Measurements from ENCODE around the gene ARR3. TPM values are rescaled to one million over a fixed set of nuclear protein-coding genes. Genes with fewer than 3 reads are reported as not detected.

ARR3 gene
- not detected in 2 replicates for total RNA-seq

GRCh38 chrX:70268034-70268433, at the start of gene ARR3:
Gene ARR3 (plus strand): TSS chrX:70268334. CDS start chrX:70269386, 1,052 bp downstream.

GRCh38 chrX:70234355-70234754, 33.8 kb upstream of the ARR3 start, which contains the start of gene AWAT1:
Gene AWAT1 (plus strand): TSS chrX:70234655. CDS start chrX:70234696, 41 bp downstream.

DNA sequence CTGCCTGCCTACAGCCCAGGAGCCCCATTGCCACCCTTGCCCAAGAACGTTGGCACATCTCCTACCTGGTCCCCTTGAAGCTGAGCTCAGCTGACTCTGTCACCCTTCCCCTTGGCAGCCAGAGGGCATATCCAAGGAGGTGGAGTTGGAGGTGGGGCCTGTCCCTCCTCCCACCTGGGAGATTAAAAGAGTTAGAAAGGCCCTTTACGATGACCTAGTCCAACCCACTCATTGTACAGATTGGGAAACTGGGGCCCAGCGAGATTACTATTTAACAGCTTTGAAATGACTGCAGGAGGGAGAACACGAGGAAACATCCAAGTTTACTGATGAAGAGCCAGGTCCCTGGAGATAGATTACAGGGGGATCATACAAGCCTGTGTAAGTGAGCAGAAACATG, 8.0 kb upstream of the ARR3 start, which contains the start of gene P2RY4:
Gene P2RY4, minus strand, starts transcription at position 101 of the 400 bp plus-strand sequence. CDS start 580 bp downstream, outside the sequence.

GRCh38 chrX:70281951-70282350, 13.8 kb downstream of the ARR3 start, which contains the start of gene RAB41:
Gene RAB41 (plus strand): TSS chrX:70282172. CDS start chrX:70282218, 46 bp downstream.

DNA sequence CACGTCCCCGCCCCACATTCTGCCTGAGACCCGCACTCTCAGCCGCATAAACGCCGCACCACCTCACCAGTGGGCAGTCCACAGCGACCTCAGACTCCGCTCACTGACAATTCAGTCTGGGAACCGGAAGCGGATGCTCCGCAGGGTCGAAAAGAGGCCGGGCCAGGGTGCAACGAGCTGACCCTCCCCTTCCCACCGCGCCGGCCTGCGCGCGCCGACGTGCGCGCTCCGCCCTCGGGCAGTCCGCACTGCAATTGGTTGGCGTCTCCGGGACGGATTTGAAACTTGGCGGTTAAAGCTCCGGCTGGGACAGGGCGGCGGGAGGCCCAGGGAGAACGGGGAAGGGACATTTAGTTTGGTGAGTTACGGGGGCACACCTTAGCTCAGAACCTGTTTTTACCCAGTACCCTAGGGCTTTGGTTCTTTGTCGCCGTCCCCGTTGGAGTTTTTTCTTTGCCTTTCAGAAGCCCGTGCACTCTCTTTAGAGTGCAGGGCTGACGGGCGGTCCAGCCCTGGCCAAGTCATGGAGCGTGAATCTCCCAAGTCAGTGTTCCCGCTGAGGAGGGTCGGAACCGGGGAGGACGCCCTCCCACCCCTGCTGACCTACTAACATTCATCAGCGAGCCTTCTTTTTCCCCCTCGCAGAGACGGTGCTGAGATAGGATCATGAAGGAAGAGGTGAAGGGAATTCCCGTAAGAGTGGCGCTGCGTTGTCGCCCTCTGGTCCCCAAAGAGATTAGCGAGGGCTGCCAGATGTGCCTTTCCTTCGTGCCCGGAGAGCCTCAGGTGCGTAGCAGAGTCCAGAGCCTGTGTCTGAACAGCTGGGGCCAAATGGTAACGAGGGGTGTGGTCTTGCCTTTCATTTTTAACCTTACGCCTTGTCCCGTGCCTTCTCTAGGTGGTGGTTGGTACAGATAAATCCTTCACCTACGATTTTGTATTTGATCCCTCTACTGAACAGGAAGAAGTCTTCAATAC, 21.9 kb downstream of the ARR3 start, which contains the start of the genes KIF4A and PDZD11:
Gene KIF4A, plus strand, starts transcription at position 312 of the 978 bp plus-strand sequence. Its CDS starts 355 bp downstream, at position 667.
Gene PDZD11, minus strand, starts transcription at position 135 of the 978 bp plus-strand sequence. CDS start 586 bp downstream, outside the sequence.

Other genes with a start within 250 kb of the ARR3 start
- gene AWAT2, start 218.4 kb upstream of the ARR3 start, total RNA-seq, result 0.17 and 0.43 TPM in 2 replicates
- not detected in 2 replicates for gene OTUD6A, start 205.9 kb upstream of the ARR3 start, total RNA-seq
- 86.5 and 118 TPM in 2 replicates for gene IGBP1, start 134.9 kb upstream of the ARR3 start, total RNA-seq
- not detected in 2 replicates for gene DGAT2L6, start 90.9 kb upstream of the ARR3 start, total RNA-seq
- not detected in 2 replicates for gene AWAT1, start 33.7 kb upstream of the ARR3 start, total RNA-seq
- gene P2RY4, start 8.1 kb upstream of the ARR3 start, total RNA-seq, result 0.09 TPM in 1 of 2 replicates, not detected in the other
- not detected in 2 replicates for gene RAB41, start 13.8 kb downstream of the ARR3 start, total RNA-seq
- 32.1 and 32.9 TPM in 2 replicates for gene PDZD11, start 21.6 kb downstream of the ARR3 start, total RNA-seq
- gene KIF4A, start 21.8 kb downstream of the ARR3 start, total RNA-seq, result 2.6 and 2.9 TPM in 2 replicates
- gene GDPD2, start 155.0 kb downstream of the ARR3 start, total RNA-seq, result not detected in 2 replicates
- 0.54 and 1.2 TPM in 2 replicates for gene DLG3, start 176.5 kb downstream of the ARR3 start, total RNA-seq

All from dermis lymphatic vessel endothelial cell (primary cell).